Skeletal muscle tissue (tissue), 4 donors: Measurements from ENCODE around the gene HSPBAP1. TPM values are rescaled to one million over a fixed set of nuclear protein-coding genes. Genes with fewer than 3 reads are reported as not detected.
"Not testable (repeated sequence)": the region's sequence is repeated elsewhere in the genome, so short reads cannot be mapped to it uniquely, and the experiment has no call there.

ENCODE experiments used
- H3K27ac ChIP-seq: one replicate; pipeline ENCODE4 v1.7.0; 2013; ENCODE audit warnings: mild to moderate bottlenecking, low read depth, low read length, inconsistent platforms
- H3K27me3 ChIP-seq, 3 donors: one replicate each; pipeline ENCODE4 v1.7.0; 2013; ENCODE audit warnings: low read length in 3 of 3; ENCODE audit not compliant: control insufficient read depth in 3 of 3, insufficient read depth in 3 of 3
- H3K36me3 ChIP-seq, 3 donors: one replicate each; pipeline ENCODE4 v1.7.0; 2013; ENCODE audit warnings: low read length in 3 of 3; ENCODE audit not compliant: control insufficient read depth in 3 of 3, insufficient read depth in 3 of 3
- H3K4me1 ChIP-seq, 3 donors: one replicate each; pipeline ENCODE4 v1.7.0; 2013; ENCODE audit warnings: low read length in 3 of 3, mild to moderate bottlenecking in 3 of 3; ENCODE audit not compliant: control insufficient read depth in 3 of 3, insufficient read depth in 3 of 3
- H3K4me3 ChIP-seq, 3 donors: one replicate each; pipeline ENCODE4 v1.7.0; 2013; ENCODE audit warnings: low read length in 3 of 3
- H3K9ac ChIP-seq, 3 donors: one replicate each; pipeline ENCODE4 v1.7.0; 2013; ENCODE audit warnings: low read length in 3 of 3, mild to moderate bottlenecking in 3 of 3, moderate library complexity in 2 of 3, low read depth in 1 of 3
- H3K9me3 ChIP-seq, 3 donors: one replicate each; pipeline ENCODE4 v1.7.0; 2013; ENCODE audit warnings: low read length in 3 of 3; ENCODE audit not compliant: control insufficient read depth in 3 of 3
- total RNA-seq: library from RNA; depleted of rRNA; stranded (reverse); fragments of >200 nt; gene quantifications from one replicate; pipeline ENCODE4 v1.2.3, GENCODE V29; 2014
- donor health status: Osteomylitis.

Gene HSPBAP1
- total RNA-seq, 1 donor from 2014 or later, result 8.9 TPM

DNA sequence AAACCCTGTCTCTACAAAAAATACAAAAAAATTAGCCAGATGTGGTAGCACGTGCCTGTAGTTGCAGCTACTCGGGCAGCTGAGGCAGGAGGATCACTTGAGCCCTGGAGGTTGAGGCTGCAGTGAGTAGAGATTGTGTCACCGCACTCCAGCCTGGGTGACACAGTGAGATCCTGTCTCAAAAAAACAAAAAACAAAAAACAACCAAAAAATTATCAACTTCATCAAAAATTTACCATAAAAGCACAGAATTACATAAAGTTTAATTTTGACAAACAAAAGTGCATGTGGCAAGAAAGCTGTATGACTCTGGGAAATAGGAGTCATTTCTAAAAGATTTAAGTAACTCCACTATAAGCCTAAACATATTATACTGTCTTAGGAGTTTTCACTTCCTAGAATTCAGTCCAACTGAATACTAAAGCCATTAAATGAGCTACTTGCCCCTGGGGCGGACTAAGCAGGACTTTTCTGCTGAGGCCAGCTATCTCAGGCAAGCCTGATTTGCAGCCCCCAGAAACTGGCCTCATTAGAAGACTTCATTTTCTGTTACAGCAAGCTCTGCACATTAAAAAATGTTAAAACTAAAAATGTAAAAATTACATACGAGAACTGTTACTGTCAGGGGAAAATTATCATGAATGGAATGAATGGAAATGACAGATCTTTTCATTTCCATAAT is 23.0 kb downstream of the HSPBAP1 start:
- Histone ChIP-seq H3K27me3 (no peaks in the 10 kb centered on the region), H3K9ac (no peak overlapping the region), H3K27ac (peak overlapping the region; percentile 25), H3K9me3 (no peaks in the 10 kb centered on the region), H3K36me3 (peaks cover 4 to 9% (median 7%) of the 10 kb centered on the region in 3 donors), H3K4me1 (peaks cover 17 to 20% (median 19%) of the 10 kb centered on the region in 3 donors), H3K4me3 (no peak overlapping the region)

DNA sequence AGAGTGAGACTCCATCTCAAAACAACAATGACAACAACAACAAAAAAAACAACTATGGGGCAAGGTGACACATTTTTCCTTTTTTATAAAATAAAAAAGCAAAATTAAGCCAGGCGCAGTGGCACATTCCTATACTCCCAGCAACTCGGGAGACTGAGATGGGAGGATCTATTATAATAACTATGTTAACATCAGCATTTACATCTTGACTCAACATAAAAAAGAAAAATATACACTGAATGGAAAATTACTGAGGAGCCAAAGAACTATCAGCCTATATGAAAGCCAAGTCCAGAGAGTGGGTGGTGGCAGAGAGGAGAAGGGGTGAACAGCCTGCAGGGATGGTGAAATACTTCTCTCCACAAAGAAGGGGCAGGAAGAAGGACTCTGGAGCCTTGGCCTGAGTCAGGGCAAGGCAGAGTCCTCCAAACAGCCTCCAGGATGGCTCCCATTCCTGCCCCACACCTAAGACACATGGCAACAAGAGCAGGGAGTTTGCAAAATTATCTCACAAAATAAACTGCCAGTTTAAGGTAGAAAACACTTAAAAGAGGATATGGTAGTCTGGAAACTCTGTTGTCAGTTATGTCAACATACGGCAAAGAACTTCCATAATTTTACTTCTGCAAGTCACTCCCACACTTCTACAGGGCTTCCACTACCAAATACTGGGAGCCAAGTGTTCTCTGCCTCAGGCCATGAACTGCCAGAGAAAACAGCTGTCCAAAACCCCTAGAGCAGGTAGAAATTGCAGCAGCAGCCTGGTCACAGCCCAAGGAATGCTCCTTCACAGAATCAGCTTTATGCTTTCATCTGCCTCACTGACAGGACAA is 25.9 kb downstream of the HSPBAP1 start:
- Histone ChIP-seq H3K9ac (peak overlapping the region in 2 of 3 donors; percentile 10 to 60), H3K4me3 (no peak overlapping the region), H3K36me3 (peaks cover 0 to 4% (median 3%) of the 10 kb centered on the region in 3 donors), H3K9me3 (no peaks in the 10 kb centered on the region), H3K27me3 (no peaks in the 10 kb centered on the region), H3K27ac (peak overlapping the region; percentile 65), H3K4me1 (peaks cover 17 to 20% (median 19%) of the 10 kb centered on the region in 3 donors)

DNA sequence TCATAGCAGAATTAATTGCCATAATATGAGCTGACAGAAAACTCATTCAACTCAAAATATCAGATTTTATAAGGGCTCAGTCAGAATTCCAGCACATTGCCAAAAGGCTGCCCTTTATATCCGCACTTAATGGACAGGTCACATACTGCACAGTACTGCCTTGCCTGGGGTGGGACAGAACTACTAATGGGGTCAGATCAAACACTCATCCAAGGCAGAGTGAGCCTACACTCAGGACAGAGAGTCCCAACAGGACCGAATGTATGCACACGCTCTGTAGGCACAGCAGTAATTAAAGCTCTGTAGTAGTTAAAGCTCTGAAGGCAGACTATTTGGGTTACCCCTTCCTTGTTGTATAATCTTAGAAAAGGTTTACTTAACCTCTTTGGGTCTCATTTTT is 27.2 kb downstream of the HSPBAP1 start:
- H3K4me1 ChIP-seq, result peaks cover 12 to 20% (median 15%) of the 10 kb centered on the region in 3 donors
- peaks cover 0 to 4% (median 3%) of the 10 kb centered on the region in 3 donors for H3K36me3 ChIP-seq
- H3K27ac ChIP-seq, result no peak overlapping the region
- no peaks in the 10 kb centered on the region for H3K9me3 ChIP-seq
- H3K4me3 ChIP-seq, result no peak overlapping the region
- H3K27me3 ChIP-seq, result no peaks in the 10 kb centered on the region
- no peak overlapping the region for H3K9ac ChIP-seq

DNA sequence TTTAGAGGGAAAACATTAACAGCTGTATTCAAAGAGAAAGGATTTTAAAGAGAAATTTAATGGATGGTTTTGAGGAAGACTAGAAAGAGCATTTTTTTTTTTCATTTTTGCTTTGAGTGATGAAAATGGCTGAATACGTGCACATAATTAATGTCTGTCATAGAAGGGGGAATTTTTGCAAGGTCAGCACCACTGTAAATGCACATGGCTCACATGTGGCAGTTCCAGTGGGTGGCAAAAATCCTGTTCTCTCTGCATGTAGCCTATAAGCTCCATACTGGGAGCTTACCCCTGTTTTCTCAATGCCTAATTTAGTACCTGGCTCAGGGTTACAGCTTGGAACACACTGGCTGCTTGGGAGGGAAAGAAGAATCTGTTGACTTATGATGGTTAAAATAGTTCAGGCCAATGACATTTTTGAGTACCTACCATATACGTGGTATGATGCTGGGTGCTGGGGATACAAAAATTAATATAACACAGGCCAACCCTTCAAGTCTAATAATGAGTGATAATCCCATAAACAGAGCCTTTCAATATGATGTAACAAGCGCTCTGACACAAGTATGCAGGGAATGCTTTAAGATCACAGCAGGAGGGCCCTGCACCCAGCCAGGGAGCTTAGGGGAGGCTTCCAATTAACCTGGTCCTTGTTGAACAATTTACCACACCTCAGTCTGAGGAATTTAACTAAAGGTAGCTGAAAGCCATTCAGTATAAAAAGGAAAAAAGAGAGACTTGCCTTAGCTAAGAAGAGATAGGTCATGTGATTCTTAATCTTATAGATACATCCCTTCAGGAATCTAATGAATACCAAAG is 33.0 kb downstream of the HSPBAP1 start:
- Histone ChIP-seq H3K9ac (no peak overlapping the region), H3K27ac (no peak overlapping the region), H3K4me3 (no peak overlapping the region), H3K4me1 (peaks cover 5 to 14% (median 8%) of the 10 kb centered on the region in 3 donors), H3K27me3 (no peaks in the 10 kb centered on the region), H3K9me3 (no peaks in the 10 kb centered on the region), H3K36me3 (peaks cover 3 to 6% (median 4%) of the 10 kb centered on the region in 3 donors)

DNA sequence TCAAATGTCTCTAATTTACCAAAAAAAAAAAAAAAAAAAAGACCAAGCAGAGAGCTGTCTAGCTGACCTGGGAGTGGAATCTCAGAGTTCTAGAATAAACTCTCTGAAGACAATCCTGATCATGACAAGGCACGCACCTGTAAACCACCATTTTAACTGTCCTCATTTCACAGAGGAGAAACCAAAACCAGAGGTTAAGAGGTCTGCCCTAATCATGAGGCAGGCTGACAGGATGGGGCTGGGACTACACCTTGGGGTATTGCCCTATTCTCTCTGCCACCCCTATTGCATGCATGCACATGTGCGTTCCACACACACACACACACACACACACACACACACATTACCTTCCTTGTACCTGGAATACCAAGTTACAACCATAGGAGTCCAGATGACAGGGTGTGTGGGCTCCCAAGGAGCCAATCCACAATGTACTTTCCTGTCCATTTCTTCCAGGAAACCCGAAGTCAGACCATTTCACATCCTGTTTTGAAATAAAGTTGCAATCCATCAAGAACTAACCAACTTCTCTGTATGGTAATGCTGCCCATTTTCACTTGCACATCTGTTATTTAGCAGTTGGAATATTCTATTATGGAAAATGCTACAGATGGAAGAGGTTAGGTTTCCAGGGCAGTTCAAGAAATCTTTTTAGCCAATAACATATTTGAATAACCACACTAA is 34.6 kb downstream of the HSPBAP1 start:
- H3K27ac ChIP-seq, result no peak overlapping the region

DNA sequence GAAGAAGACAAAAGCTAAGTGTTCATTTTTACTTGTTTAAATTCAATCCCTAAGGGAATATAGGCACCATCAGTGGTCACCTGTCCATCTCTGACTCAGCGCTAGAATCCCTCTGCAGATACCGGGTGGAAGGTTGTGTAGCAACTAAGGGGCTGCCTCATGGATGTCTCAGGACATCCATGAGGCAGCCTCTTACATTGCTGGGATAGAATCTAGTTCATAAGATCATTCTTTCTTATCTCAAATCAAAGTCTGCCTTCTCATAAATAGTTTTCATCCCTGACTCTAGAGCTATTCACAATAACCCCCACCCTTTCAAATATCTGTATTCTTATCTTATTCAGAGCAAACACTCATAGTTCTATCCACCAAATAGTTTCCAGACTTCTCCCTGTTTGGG is 38.1 kb downstream of the HSPBAP1 start:
- H3K9ac ChIP-seq, result no peak overlapping the region
- H3K4me1 ChIP-seq, result peaks cover 2 to 11% (median 3%) of the 10 kb centered on the region in 3 donors
- no peak overlapping the region for H3K27ac ChIP-seq
- peaks cover 14 to 44% (median 43%) of the 10 kb centered on the region in 3 donors for H3K36me3 ChIP-seq
- no peaks in the 10 kb centered on the region for H3K27me3 ChIP-seq
- H3K9me3 ChIP-seq, result peaks cover 0 to 2% (median 0%) of the 10 kb centered on the region in 3 donors
- no peak overlapping the region for H3K4me3 ChIP-seq

More for the DNA sequence above, 34.6 kb downstream of the HSPBAP1 start:
- no peak overlapping the region for H3K4me3 ChIP-seq
- H3K27me3 ChIP-seq, result no peaks in the 10 kb centered on the region
- peaks cover 0 to 2% (median 0%) of the 10 kb centered on the region in 3 donors for H3K9me3 ChIP-seq
- peaks cover 9 to 17% (median 10%) of the 10 kb centered on the region in 3 donors for H3K36me3 ChIP-seq
- H3K4me1 ChIP-seq, result peaks cover 5 to 17% (median 8%) of the 10 kb centered on the region in 3 donors
- no peak overlapping the region for H3K9ac ChIP-seq

DNA sequence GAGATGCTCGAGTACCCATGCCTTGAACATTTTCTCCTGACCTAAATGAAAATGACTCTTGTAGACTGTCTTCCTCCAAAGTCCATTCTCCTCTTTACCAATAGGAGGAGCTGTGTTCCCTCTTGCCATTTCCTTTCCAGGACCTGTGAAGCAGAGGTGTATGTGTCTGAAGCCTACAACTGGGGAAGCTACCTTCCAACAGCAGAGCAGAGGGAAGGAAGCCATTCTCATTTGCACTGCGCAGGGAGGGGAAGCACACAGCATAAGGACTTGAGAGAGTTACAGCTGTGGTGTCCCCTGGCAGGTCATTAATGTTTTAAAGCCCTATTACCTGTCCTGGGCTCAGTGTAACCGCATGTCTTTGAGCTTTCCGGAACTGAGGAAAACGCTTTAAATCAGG is 38.7 kb downstream of the HSPBAP1 start:
- no peak overlapping the region for H3K27ac ChIP-seq

DNA sequence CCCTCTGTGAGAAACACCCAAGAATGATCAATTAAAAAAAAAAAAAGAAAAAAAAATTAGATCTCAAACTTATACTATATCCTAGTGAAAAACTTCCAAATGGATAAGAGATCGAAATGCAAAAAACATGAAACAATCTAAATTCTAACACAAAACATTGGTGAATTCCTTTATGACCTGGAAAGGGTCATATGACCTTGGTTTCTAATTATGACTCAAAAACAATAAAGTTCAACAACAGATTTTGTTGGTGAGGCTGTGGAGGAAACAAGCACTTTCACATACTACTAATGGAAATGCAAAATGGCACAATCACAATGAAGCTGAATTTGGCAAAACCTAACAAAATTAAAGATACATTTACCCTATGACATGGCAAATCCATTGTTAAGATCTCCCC is 45.3 kb downstream of the HSPBAP1 start:
- Histone ChIP-seq H3K27me3 (no peaks in the 10 kb centered on the region), H3K9ac (no peak overlapping the region), H3K9me3 (no peaks in the 10 kb centered on the region), H3K4me3 (no peak overlapping the region), H3K36me3 (peaks cover 7 to 33% (median 19%) of the 10 kb centered on the region in 3 donors), H3K27ac (no peak overlapping the region), H3K4me1 (no peaks in the 10 kb centered on the region)

More for the DNA sequence above, 38.7 kb downstream of the HSPBAP1 start:
- H3K9me3 ChIP-seq, result peaks cover 0 to 2% (median 0%) of the 10 kb centered on the region in 3 donors
- H3K27me3 ChIP-seq, result no peaks in the 10 kb centered on the region
- H3K4me1 ChIP-seq, result peaks cover 0 to 10% (median 0%) of the 10 kb centered on the region in 3 donors
- no peak overlapping the region for H3K9ac ChIP-seq
- H3K36me3 ChIP-seq, result peaks cover 14 to 46% (median 43%) of the 10 kb centered on the region in 3 donors
- no peak overlapping the region for H3K4me3 ChIP-seq

DNA sequence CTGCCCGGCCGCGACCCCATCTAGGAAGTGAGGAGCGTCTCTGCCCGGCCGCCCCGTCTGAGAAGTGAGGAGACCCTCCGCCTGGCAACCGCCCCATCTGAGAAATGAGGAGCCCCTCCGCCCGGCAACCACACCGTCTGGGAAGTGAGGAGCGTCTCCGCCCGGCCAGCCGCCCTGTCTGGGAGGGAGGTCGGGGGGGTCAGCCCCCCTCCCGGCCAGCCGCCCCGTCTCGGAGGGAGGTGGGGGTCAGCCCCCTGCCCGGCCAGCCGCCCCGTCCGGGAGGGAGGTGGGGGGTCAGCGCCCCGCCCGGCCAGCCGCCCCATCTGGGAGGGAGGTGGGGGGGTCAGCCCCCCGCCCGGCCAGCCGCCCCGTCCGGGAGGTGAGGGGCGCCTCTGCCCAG is 46.3 kb downstream of the HSPBAP1 start:
- H3K27ac ChIP-seq, H3K4me1 ChIP-seq, H3K4me3 ChIP-seq, H3K27me3 ChIP-seq, H3K9ac ChIP-seq, H3K9me3 ChIP-seq: not testable (repeated sequence)
- H3K36me3 ChIP-seq, result peaks cover 2 to 34% (median 18%) of the 10 kb centered on the region in 3 donors
